Mesothelial cell of epicardium (in vitro differentiated cells): ENCODE data around the gene ARHGAP40. TPM values are rescaled to one million over a fixed set of nuclear protein-coding genes. Genes with fewer than 3 reads are reported as not detected.

Source experiments
- DNase-seq, 2 experiments: peaks; one replicate each; pipeline ENCODE4 v3.0.0; 2021; ENCODE audit warnings: low spot score in 2 of 2; ENCODE audit not compliant: unreplicated experiment in 2 of 2
- H3K27ac Mint-ChIP-seq: 2 replicates; pipeline ENCODE4 v1.8.0; 2021; ENCODE audit warnings: mixed read lengths
- H3K27me3 Mint-ChIP-seq: 2 replicates; pipeline ENCODE4 v1.8.0; 2021; ENCODE audit warnings: low read depth, mixed read lengths
- H3K36me3 Mint-ChIP-seq: 2 replicates; pipeline ENCODE4 v1.8.0; 2021; ENCODE audit warnings: mixed read lengths
- H3K4me1 Mint-ChIP-seq: 2 replicates; pipeline ENCODE4 v1.8.0; 2021; ENCODE audit warnings: mixed read lengths
- H3K4me3 Mint-ChIP-seq: 2 replicates; pipeline ENCODE4 v1.8.0; 2021; ENCODE audit warnings: mild to moderate bottlenecking, moderate library complexity, mixed read lengths
- H3K9me3 Mint-ChIP-seq: 2 replicates; pipeline ENCODE4 v1.8.0; 2021; ENCODE audit warnings: mixed read lengths
- total RNA-seq: library from RNA; stranded (reverse); gene quantifications from 3 replicates; pipeline ENCODE4 v1.2.1, GENCODE V29; 2021
- TF ChIP-seq, protein P1 (sequence below): fragments of 200-600 bp; sonication (generic); IDR thresholded peaks from one replicate; pipeline ENCODE4 v1.5.0; 2021; ENCODE audit warnings: antibody characterized with exemption; ENCODE audit not compliant: unreplicated experiment

ARHGAP40 gene
- total RNA-seq, 1 donor from 2014 or later = 0.45 TPM

DNA sequence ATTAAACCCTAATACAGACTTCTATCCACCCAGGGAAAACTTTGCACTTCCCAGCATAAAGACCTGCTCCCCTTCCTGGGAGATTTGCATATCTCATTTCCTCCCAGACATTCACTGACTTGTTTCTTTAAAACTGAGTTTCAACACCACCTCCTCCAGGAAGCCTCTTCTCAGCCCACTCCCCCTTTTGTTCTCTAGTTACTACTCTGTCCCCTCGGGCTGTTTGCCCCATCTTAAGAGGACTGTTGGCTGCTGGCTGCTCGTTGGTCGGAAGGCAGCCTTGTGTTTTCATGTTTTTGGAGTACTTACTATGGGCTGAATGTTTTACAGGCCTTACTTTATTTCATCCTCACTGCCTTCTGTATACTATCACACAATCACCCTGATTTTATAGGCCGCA is 6.6 kb downstream of the ARHGAP40 start:
- H3K4me1 Mint-ChIP-seq = no peaks in the 10 kb centered on the region
- H3K9me3 Mint-ChIP-seq = no peaks in the 10 kb centered on the region
- no peak overlapping the region for H3K4me3 Mint-ChIP-seq
- H3K27me3 Mint-ChIP-seq = peaks cover 12% of the 10 kb centered on the region
- no peak for DNase-seq
- TF ChIP-seq, protein P1, sequence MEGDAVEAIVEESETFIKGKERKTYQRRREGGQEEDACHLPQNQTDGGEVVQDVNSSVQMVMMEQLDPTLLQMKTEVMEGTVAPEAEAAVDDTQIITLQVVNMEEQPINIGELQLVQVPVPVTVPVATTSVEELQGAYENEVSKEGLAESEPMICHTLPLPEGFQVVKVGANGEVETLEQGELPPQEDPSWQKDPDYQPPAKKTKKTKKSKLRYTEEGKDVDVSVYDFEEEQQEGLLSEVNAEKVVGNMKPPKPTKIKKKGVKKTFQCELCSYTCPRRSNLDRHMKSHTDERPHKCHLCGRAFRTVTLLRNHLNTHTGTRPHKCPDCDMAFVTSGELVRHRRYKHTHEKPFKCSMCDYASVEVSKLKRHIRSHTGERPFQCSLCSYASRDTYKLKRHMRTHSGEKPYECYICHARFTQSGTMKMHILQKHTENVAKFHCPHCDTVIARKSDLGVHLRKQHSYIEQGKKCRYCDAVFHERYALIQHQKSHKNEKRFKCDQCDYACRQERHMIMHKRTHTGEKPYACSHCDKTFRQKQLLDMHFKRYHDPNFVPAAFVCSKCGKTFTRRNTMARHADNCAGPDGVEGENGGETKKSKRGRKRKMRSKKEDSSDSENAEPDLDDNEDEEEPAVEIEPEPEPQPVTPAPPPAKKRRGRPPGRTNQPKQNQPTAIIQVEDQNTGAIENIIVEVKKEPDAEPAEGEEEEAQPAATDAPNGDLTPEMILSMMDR = no peak
- no peak overlapping the region for H3K27ac Mint-ChIP-seq
- H3K36me3 Mint-ChIP-seq = no peaks in the 10 kb centered on the region

DNA sequence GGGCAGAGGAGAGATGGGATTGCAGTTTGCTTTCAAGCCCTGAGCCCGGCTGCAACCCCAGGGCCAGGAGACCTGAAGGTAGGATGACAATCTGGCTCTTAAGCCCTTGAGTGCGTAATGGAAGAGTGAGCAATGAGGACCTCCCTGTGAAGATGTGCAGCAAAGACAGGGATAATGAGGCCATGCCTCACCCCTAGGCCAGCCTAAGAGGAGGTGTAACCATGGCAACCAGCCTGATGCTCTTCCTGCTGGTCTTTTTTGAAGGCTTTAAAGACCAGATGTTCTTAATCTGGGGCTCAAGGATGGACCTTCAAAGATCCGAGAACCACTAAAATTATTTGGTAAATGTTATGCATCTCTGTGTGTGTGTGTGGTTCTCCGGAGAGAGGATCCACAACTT is 8.2 kb downstream of the ARHGAP40 start:
- TF ChIP-seq, protein P1 = no peak
- H3K27ac Mint-ChIP-seq = no peak overlapping the region
- no peaks in the 10 kb centered on the region for H3K9me3 Mint-ChIP-seq
- no peaks in the 10 kb centered on the region for H3K4me1 Mint-ChIP-seq
- H3K27me3 Mint-ChIP-seq = peaks cover 4% of the 10 kb centered on the region
- no peaks in the 10 kb centered on the region for H3K36me3 Mint-ChIP-seq
- H3K4me3 Mint-ChIP-seq = no peak overlapping the region
- no peak for DNase-seq

DNA sequence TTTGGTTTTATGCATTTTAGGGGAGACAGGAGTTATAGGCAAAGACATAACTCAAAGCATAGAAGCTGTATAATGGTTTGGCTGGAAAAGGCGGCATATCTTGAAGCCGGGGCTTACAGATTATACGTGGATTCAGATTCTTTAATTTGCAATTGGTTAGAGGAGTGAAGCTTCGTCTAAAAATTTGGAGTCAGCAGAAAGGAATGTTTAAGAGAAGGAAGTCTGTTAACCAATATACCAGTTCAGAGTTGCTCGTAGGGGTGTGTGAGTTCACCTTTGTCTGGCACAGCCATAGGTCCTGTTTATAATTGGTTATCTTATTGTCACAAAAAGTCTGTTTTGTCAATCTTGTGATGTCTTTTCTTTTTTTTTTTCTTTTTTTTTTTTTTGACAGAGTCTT is 8.9 kb downstream of the ARHGAP40 start:
- H3K27me3 Mint-ChIP-seq = no peaks in the 10 kb centered on the region
- no peaks in the 10 kb centered on the region for H3K4me1 Mint-ChIP-seq
- H3K27ac Mint-ChIP-seq = no peak overlapping the region
- no peaks in the 10 kb centered on the region for H3K36me3 Mint-ChIP-seq
- H3K9me3 Mint-ChIP-seq = no peaks in the 10 kb centered on the region
- H3K4me3 Mint-ChIP-seq = no peak overlapping the region
- TF ChIP-seq, protein P1 = no peak
- DNase-seq = no peak

DNA sequence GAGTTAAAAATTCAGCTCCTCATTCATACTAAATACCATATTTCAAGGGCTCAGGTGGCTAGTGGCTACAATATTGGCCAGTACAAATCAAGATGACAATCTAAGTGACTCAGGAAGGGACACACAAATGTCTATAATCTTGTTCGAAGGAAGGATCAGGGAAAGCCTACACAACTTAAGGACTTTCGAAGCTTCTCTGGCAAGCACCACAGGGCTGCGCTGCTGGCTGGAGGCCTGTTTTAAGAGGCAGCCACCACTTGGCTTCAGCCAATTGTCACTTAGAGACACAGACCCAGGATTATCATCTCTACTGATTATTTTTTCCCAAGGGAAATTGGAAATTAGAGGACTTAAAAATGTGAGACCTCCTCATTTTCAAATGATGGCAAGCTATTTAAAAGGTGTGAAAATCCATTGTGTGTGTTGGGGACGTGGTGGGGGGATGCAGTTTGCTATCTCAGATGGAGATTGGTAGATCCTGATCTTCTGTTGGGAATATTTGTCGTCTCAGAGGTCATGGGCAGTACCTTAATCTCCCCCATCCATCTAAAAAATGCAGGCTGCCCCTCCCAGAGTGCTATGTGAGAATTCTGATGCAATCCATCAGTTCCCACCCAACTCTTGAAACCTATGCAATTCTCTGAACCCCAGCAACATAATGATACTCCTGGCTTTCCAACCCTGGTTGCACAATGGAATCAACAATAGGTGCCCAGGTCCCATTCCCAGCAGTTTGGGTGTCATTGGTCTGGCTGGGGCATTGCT is 11.3 kb downstream of the ARHGAP40 start:
- Mint-ChIP-seq H3K4me1 (no peaks in the 10 kb centered on the region), H3K4me3 (no peak overlapping the region), H3K27me3 (peaks cover 16% of the 10 kb centered on the region), H3K9me3 (no peaks in the 10 kb centered on the region), H3K36me3 (no peaks in the 10 kb centered on the region), H3K27ac (no peak overlapping the region)
- TF ChIP-seq, protein P1 = no peak
- DNase-seq = no peak

DNA sequence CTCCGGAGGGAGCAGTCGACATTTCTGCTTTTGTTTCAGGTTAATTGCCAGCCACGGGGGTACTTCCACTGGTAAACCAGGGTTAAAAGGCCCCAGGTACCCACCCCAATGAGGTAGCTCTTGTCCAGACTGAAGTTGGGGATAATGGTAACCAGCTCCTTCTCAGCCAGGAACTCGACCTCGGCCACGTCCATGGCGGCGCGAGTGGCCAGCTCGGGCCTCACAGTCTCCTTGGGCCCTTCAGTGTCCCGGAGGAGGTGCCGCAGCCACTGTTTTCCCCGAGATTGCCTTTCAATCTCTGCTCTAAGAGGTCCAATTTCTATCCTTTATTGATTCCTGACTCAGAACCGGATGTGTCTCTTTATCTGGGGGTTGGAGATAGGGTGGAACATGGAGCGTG is 13.7 kb downstream of the ARHGAP40 start:
- peaks cover 28% of the 10 kb centered on the region for H3K27me3 Mint-ChIP-seq
- no peak for DNase-seq

More for the DNA sequence above, 13.7 kb downstream of the ARHGAP40 start:
- TF ChIP-seq, protein P1 = no peak
- Mint-ChIP-seq H3K4me3 (no peak overlapping the region), H3K27ac (no peak overlapping the region), H3K9me3 (no peaks in the 10 kb centered on the region), H3K4me1 (no peaks in the 10 kb centered on the region), H3K36me3 (no peaks in the 10 kb centered on the region)
